HepG2 (cell line): Measurements from ENCODE around the gene MMAA. TPM values are rescaled to one million over a fixed set of nuclear protein-coding genes. Genes with fewer than 3 reads are reported as not detected.

Experiments
- ATAC-seq: fragments of 200-7000 bp; cut with Tn5 transposase; 3 replicates; pipeline ENCODE4 v1.9.1; 2020; ENCODE audit warnings: mild to moderate bottlenecking, moderate library complexity
- BruUV-seq: library from RNA; stranded (reverse); fragments of 400-500 nt; replicated peaks from 2 replicates; lab custom pipeline; 2021; lab: Mats Ljungman, UMichigan
- CTCF ChIA-PET: fragments of 300-600 bp; formaldehyde crosslinking; extraction: SDS; loops from one replicate; lab custom pipeline; 2021; ENCODE audit warnings: low total read pairs, inconsistent platforms, low intra/inter-chr PET ratio; lab: Yijun Ruan, JAX
- POLR2A ChIA-PET: fragments of 350-600 bp; sonication (Branson Sonifier 250); formaldehyde crosslinking; loops from one replicate; lab custom pipeline; 2020; ENCODE audit warnings: antibody characterized with exemption, inconsistent platforms; lab: Yijun Ruan, JAX
- DNase-seq: peaks from one replicate; pipeline ENCODE4 v3.0.0-alpha.2; 2015; ENCODE audit warnings: low spot score
- FAIRE-seq: peaks from 3 replicates; lab custom pipeline; 2011; peaks lifted over from hg19 to GRCh38; lab: Jason Lieb, UNC
- H2AFZ ChIP-seq: one replicate; pipeline ENCODE4 v1.6.1; 2011; ENCODE audit warnings: low read length, inconsistent platforms
- H3K27ac ChIP-seq: fragments of 300-600 bp; 3 replicates; pipeline ENCODE4 v1.8.0; 2011; ENCODE audit warnings: mixed run types, mild to moderate bottlenecking, mixed read lengths, low read length, inconsistent platforms; ENCODE audit not compliant: insufficient read depth; ENCODE audit errors: extremely low read length
- H3K27me3 ChIP-seq, 2 experiments: fragments of 200-600 bp in 1 of 2; 2 replicates in 1 of 2; 3 replicates in 1 of 2; pipeline versions ENCODE4 v1.6.0 to v1.8.0; 2011; ENCODE audit warnings: low read length in 2 of 2, mild to moderate bottlenecking in 2 of 2, moderate library complexity in 2 of 2, inconsistent platforms in 1 of 2; ENCODE audit not compliant: insufficient read depth in 2 of 2, control insufficient read depth in 1 of 2
- H3K36me3 ChIP-seq, 2 experiments: fragments of 200-600 bp in 1 of 2; replicated peaks in 1 of 2; 2 replicates in 1 of 2; 3 replicates in 1 of 2; pipeline versions ENCODE4 v1.5.1 to v1.8.0; 2011; ENCODE audit warnings: low read length in 2 of 2, inconsistent platforms in 1 of 2; ENCODE audit not compliant: insufficient read depth in 2 of 2, control insufficient read depth in 1 of 2
- H3K4me1 ChIP-seq: 2 replicates; pipeline ENCODE4 v1.5.1; 2012; ENCODE audit warnings: low read length, inconsistent platforms; ENCODE audit not compliant: insufficient read depth
- H3K4me2 ChIP-seq: 2 replicates; pipeline ENCODE4 v1.6.0; 2011; ENCODE audit warnings: low read depth, low read length, inconsistent platforms
- H3K4me3 ChIP-seq, 3 experiments: fragments of 200-600 bp in 1 of 3; sonication (generic), shearing (Covaris generic) in 1 of 3; replicated peaks in 1 of 3; 2 replicates each; pipeline ENCODE4 v1.5.1; 2011 to 2016; ENCODE audit warnings: low read length in 3 of 3, inconsistent platforms in 2 of 3, low read depth in 2 of 3, mild to moderate bottlenecking in 2 of 3, control low read depth in 1 of 3, mixed read lengths in 1 of 3; ENCODE audit not compliant: insufficient read depth in 1 of 3
- H3K79me2 ChIP-seq: one replicate; pipeline ENCODE4 v1.6.1; 2011; ENCODE audit warnings: low read length, inconsistent platforms; ENCODE audit not compliant: insufficient read depth
- H3K9ac ChIP-seq: 2 replicates; pipeline ENCODE4 v1.6.0; 2011; ENCODE audit warnings: mild to moderate bottlenecking, low read depth, low read length, inconsistent platforms; ENCODE audit not compliant: insufficient read depth
- H3K9me3 ChIP-seq: 2 replicates; pipeline ENCODE4 v1.5.1; 2012; ENCODE audit warnings: mild to moderate bottlenecking, low read length
- H4K20me1 ChIP-seq: 2 replicates; pipeline ENCODE4 v1.6.0; 2011; ENCODE audit warnings: inconsistent platforms, mild to moderate bottlenecking, low read length, moderate library complexity; ENCODE audit not compliant: insufficient read depth
- AFF4 ChIP-seq: sonication (generic); formaldehyde crosslinking; IDR thresholded peaks from 2 replicates; pipeline ENCODE4 v1.4.0; 2020; ENCODE audit warnings: missing genetic modification reagents
- ASH2L ChIP-seq: fragments of 300-600, 200-600 bp; sonication (generic); IDR thresholded peaks from 2 replicates; pipeline ENCODE4 v1.7.0; 2017; ENCODE audit warnings: low read depth, mild to moderate bottlenecking, moderate library complexity, mixed read lengths, low read length; ENCODE audit not compliant: insufficient read length
- MLX ChIP-seq: IDR thresholded peaks from 2 replicates; pipeline ENCODE4 v1.6.1; 2016
- SAP130 ChIP-seq: IDR thresholded peaks from 2 replicates; pipeline ENCODE4 v1.6.1; 2016; ENCODE audit warnings: low read depth
- TBL1XR1 ChIP-seq: fragments of 150-350 bp; IDR thresholded peaks from 2 replicates; pipeline ENCODE4 v1.6.1; 2014; ENCODE audit warnings: borderline replicate concordance, low read length; ENCODE audit not compliant: partially characterized antibody
- ZBTB39 ChIP-seq: sonication (generic); formaldehyde crosslinking; IDR thresholded peaks from 2 replicates; pipeline ENCODE4 v1.5.0; 2020; ENCODE audit warnings: missing genetic modification reagents
- ZFP62 ChIP-seq: sonication (generic); formaldehyde crosslinking; IDR thresholded peaks from 2 replicates; pipeline ENCODE4 v1.4.0; 2020; ENCODE audit warnings: missing genetic modification reagents
- ZNF138 ChIP-seq: sonication (generic); formaldehyde crosslinking; IDR thresholded peaks from 2 replicates; pipeline ENCODE4 v1.5.0; 2020; ENCODE audit warnings: mild to moderate bottlenecking, low read depth, missing genetic modification reagents
- ZNF362 ChIP-seq: sonication (generic); formaldehyde crosslinking; IDR thresholded peaks from 2 replicates; pipeline ENCODE4 v1.4.0; 2020; ENCODE audit warnings: missing genetic modification reagents, mild to moderate bottlenecking, borderline replicate concordance
- ZNF562 ChIP-seq: sonication (generic); formaldehyde crosslinking; IDR thresholded peaks from 2 replicates; pipeline ENCODE4 v1.8.0; 2022; ENCODE audit warnings: missing genetic modification reagents, borderline replicate concordance
- WGBS: methylation state at CpG from one replicate; pipeline ENCODE4 v1.1.6; 2017; ENCODE audit warnings: low lambda C conversion rate; 5-methylcytosine and 5-hydroxymethylcytosine counted together
- in situ Hi-C: cut with HindIII; loops from 2 replicates; pipeline ENCODE4 v1.10.0; 2017; ENCODE audit warnings: low pct_unique_long_range_greater_than_20kb; ENCODE audit not compliant: extremely low pct_ligation_motif_present
- intact Hi-C: fragments of 100-400 bp; cut with micrococcal nuclease; formaldehyde crosslinking; loops from one replicate; pipeline ENCODE4 v1.10.0; 2022; ENCODE audit not compliant: unreplicated experiment
- polyA plus RNA-seq, 8 experiments: library from polyadenylated mRNA; depleted of rRNA in 3 of 8; stranded (reverse) in 7 of 8; unstranded in 1 of 8; fragments of >200 nt; fragmentation: Illumina TruSeq in 4 of 8; extraction: Trizol in 4 of 8; gene quantifications; 2 replicates each; pipeline versions ENCODE4 v1.2.1 to v1.2.3, GENCODE V29; 2011 to 2016; ENCODE audit warnings: low read depth in 4 of 8, missing spikeins in 1 of 8, mixed read lengths in 1 of 8; ENCODE audit not compliant: insufficient read depth in 1 of 8
- total RNA-seq, 5 experiments: library from RNA; depleted of rRNA; stranded (reverse); fragments of >200 nt; fragmentation: Illumina TruSeq; extraction: Trizol; gene quantifications; 2 replicates each; pipeline ENCODE4 v1.2.3, GENCODE V29; 2016; ENCODE audit warnings: low read depth in 1 of 5

MMAA gene
- total and polyA plus RNA-seq, 2 of the 13 experiments (the other 11 are each of a cell fraction or from before 2014, with no cell fraction given), result 1.3 to 2.8 TPM

- CTCF ChIA-PET, result no interaction called here
- peaks cover 28% of the 10 kb centered on the region for H3K4me1 ChIP-seq
- H2AFZ ChIP-seq, result no peak overlapping the region
- no peak for ATAC-seq
- DNase-seq, result no peak
- no peak overlapping the region for H3K4me3 ChIP-seq
- TF ChIP-seq ZFP62 (CRISPR knock-in tag), result no peak
- no peak for TF ChIP-seq ZBTB39 (CRISPR knock-in tag)
- TF ChIP-seq ZNF362 (CRISPR knock-in tag), result no peak
- no peak for TF ChIP-seq ZNF562 (CRISPR knock-in tag)
- no peak for TF ChIP-seq ZNF138
- no peak for TF ChIP-seq ASH2L
- TF ChIP-seq TBL1XR1, result no peak
- no peak for TF ChIP-seq SAP130 (CRISPR knock-in tag)
- TF ChIP-seq AFF4 (CRISPR knock-in tag), result no peak
- TF ChIP-seq MLX (CRISPR knock-in tag), result no peak
- intact Hi-C loops, result no loop called here
- 5% methylated on average over 2 of the region's 2 CpGs for WGBS
- no peaks in the 10 kb centered on the region for H3K9me3 ChIP-seq
- no peak overlapping the region for H3K27ac ChIP-seq
- H4K20me1 ChIP-seq, result no peaks in the 10 kb centered on the region
- in situ Hi-C loops, result no loop called here
- no peak overlapping the region for H3K9ac ChIP-seq
- H3K27me3 ChIP-seq, result no peaks in the 10 kb centered on the region; a peak in 1 of 5 replicates
- FAIRE-seq, result no peak
- H3K36me3 ChIP-seq, result no peaks in the 10 kb centered on the region
- no peaks in the 10 kb centered on the region for H3K79me2 ChIP-seq
- POLR2A ChIA-PET, result no interaction called here
- H3K4me2 ChIP-seq, result no peak overlapping the region
- no TSS peak for BruUV-seq
Observed at GRCh38 chr4:145694929-145695328, 75.7 kb downstream of the MMAA start.
